Left ventricle myocardium inferior (tissue), 1 donor: ENCODE data around the gene TEX14. TPM values are rescaled to one million over a fixed set of nuclear protein-coding genes. Genes with fewer than 3 reads are reported as not detected.
A peak's percentile ranks its signal among the peaks of the same experiment; 100 is the strongest.

Experiments
- DNase-seq: peaks from one replicate; pipeline ENCODE4 v3.0.0-alpha.2; 2020
- H3K27ac ChIP-seq: fragments of 200-600 bp; replicated peaks from 2 replicates; pipeline ENCODE4 v1.8.0; 2021
- H3K27me3 ChIP-seq: fragments of 200-600 bp; 2 replicates; pipeline ENCODE4 v1.8.0; 2021; ENCODE audit warnings: low read depth
- H3K36me3 ChIP-seq: fragments of 200-600 bp; 2 replicates; pipeline ENCODE4 v1.8.0; 2021
- H3K4me1 ChIP-seq: fragments of 200-600 bp; 2 replicates; pipeline ENCODE4 v1.8.0; 2021
- H3K4me3 ChIP-seq: fragments of 200-600 bp; 2 replicates; pipeline ENCODE4 v1.8.0; 2021; ENCODE audit warnings: mild to moderate bottlenecking, moderate library complexity
- H3K9me3 ChIP-seq: fragments of 200-600 bp; replicated peaks from 2 replicates; pipeline ENCODE4 v1.8.0; 2021
- intact Hi-C: fragments of 100-400 bp; cut with micrococcal nuclease; formaldehyde crosslinking; loops from one replicate; pipeline ENCODE4 v1.11.0; 2022
- total RNA-seq: library from RNA; stranded (reverse); fragmentation: NEBNext Ultra II Directional; extraction: Animal tissue kit (Norgen Biotek cat#: 25700); gene quantifications from one replicate; pipeline ENCODE4 v1.2.1, GENCODE V29; 2021
- TF ChIP-seq, protein P1 (sequence below): fragments of 200-600 bp; IDR thresholded peaks from 2 replicates; pipeline ENCODE4 v1.8.0; 2021; ENCODE audit warnings: antibody characterized with exemption, mild to moderate bottlenecking, borderline replicate concordance
- donor health status: DM: no; HTN: yes; CAD: no; lungs with severe emphysema.

Gene TEX14
- total RNA-seq, 1 donor from 2014 or later, result 0.19 TPM

DNA sequence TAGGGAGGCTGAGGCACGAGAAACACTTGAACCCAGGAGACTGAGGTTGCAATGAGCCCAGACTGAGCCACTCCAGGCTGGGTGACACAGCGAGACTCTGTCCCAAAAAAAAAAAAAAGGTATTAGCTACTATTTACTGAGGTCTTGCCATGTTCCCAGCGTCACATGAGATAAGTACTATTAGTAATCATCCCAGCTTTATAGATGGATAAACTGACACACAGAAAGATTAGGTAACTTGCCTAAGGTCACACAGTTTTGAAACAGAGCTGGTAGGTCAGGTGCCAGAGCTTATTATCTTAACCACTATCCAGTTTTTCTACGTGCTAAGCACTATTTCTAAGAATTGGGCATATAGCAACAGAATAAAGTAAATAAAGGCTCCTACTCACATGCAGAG lies 51.6 kb downstream of the TEX14 start:
- Histone ChIP-seq H3K27ac (no peak overlapping the region), H3K4me3 (no peak overlapping the region), H3K27me3 (no peaks in the 10 kb centered on the region), H3K36me3 (no peaks in the 10 kb centered on the region), H3K9me3 (no peaks in the 10 kb centered on the region), H3K4me1 (no peaks in the 10 kb centered on the region)
- no peak for DNase-seq
- TF ChIP-seq, protein P1, sequence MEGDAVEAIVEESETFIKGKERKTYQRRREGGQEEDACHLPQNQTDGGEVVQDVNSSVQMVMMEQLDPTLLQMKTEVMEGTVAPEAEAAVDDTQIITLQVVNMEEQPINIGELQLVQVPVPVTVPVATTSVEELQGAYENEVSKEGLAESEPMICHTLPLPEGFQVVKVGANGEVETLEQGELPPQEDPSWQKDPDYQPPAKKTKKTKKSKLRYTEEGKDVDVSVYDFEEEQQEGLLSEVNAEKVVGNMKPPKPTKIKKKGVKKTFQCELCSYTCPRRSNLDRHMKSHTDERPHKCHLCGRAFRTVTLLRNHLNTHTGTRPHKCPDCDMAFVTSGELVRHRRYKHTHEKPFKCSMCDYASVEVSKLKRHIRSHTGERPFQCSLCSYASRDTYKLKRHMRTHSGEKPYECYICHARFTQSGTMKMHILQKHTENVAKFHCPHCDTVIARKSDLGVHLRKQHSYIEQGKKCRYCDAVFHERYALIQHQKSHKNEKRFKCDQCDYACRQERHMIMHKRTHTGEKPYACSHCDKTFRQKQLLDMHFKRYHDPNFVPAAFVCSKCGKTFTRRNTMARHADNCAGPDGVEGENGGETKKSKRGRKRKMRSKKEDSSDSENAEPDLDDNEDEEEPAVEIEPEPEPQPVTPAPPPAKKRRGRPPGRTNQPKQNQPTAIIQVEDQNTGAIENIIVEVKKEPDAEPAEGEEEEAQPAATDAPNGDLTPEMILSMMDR, result no peak
- intact Hi-C loops, result no loop called here

DNA sequence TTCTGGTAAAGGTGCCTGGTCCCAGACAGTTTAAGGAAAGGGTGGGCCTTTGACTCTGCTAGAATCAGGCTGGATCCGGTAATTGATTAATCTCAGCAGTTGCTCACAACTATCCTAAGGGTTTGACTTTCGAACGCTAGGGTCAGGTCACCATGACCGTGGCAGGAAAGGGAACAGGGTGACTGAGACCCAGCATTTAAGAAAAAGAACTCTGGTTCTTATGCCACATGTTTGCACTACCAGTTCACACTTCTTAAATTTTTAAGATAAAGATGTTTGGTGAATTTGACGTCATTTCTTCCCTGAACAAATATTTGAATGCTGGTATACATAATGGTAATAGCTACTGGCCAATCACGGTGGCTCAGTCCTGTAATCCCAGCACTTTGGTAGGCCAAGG lies 52.2 kb downstream of the TEX14 start:
- H3K27me3 ChIP-seq, result no peaks in the 10 kb centered on the region
- H3K9me3 ChIP-seq, result no peaks in the 10 kb centered on the region
- H3K4me1 ChIP-seq, result no peaks in the 10 kb centered on the region
- TF ChIP-seq, protein P1, result no peak
- no peak overlapping the region for H3K4me3 ChIP-seq
- no peaks in the 10 kb centered on the region for H3K36me3 ChIP-seq
- no peak overlapping the region for H3K27ac ChIP-seq
- no peak for DNase-seq
- intact Hi-C loops, result no loop called here

DNA sequence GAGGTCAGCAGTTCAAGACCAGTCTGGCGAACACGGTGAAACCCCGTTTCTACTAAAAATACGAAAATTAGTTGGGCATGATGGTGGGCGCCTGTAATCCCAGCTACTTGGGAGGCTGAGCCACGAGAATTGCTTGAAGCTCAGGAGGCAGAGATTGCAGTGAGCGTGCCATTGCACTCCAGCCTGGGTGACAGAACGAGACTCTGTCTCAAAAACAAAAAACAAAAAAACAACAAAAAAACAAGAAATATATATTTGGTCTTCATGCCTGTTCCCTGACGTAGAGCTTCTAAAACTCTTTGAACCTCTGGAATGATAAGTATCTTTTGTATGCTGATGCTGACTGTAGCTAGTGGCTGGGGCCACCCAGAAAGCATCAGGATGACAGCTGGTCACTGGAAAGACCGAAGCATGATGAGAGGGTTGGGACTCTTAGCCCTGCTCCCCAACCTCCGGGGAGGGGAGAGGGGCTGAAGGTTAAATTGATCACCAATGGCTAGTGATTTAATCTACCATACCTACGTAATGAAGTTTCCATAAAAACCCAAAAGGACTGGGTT lies 54.8 kb downstream of the TEX14 start:
- Histone ChIP-seq H3K4me1 (no peaks in the 10 kb centered on the region), H3K27me3 (no peaks in the 10 kb centered on the region), H3K36me3 (no peaks in the 10 kb centered on the region), H3K27ac (no peak overlapping the region), H3K4me3 (no peak overlapping the region), H3K9me3 (no peaks in the 10 kb centered on the region)
- TF ChIP-seq, protein P1, result no peak
- no peak for DNase-seq
- intact Hi-C loops, result no loop called here

GRCh38 chr17:58632324-58633314 lies 59.2 kb downstream of the TEX14 start:
- H3K27ac ChIP-seq, result peak overlapping the region; percentile 90
- no peaks in the 10 kb centered on the region for H3K9me3 ChIP-seq
- intact Hi-C loops, result no loop called here
- DNase-seq, result no peak
- H3K4me3 ChIP-seq, result peak overlapping the region; percentile 57
- TF ChIP-seq, protein P1, result no peak
- no peaks in the 10 kb centered on the region for H3K27me3 ChIP-seq
- H3K4me1 ChIP-seq, result peaks cover 7% of the 10 kb centered on the region
- H3K36me3 ChIP-seq, result no peaks in the 10 kb centered on the region

GRCh38 chr17:58631523-58632323 lies 60.1 kb downstream of the TEX14 start:
- peak overlapping the region; percentile 57 for H3K4me3 ChIP-seq
- no peaks in the 10 kb centered on the region for H3K36me3 ChIP-seq
- no peaks in the 10 kb centered on the region for H3K27me3 ChIP-seq
- peak overlapping the region; percentile 90 for H3K27ac ChIP-seq
- H3K4me1 ChIP-seq, result peaks cover 7% of the 10 kb centered on the region
- intact Hi-C loops, result no loop called here
- TF ChIP-seq, protein P1, result peak; percentile 48
- DNase-seq, result peak; percentile 92
- H3K9me3 ChIP-seq, result no peaks in the 10 kb centered on the region
